Measurements from ENCODE around the gene CTNND2.

DNA sequence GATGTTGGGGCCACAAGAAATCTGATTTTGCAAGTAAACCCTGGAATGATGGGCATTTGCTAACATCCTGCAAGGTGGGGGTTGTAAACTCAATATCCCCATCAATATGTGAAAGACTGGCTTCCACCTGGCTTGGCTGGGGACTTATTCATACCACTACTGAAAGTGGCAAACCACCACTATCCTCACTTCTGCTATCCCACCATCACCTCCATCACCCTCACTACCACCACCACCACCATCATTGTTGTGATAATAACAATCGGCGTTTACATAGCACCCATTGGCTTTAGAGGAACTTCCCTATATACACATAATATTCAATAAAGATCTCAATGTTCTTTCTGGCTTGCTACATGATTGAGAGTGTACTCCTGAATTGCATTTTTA, 918.5 kb downstream of the CTNND2 start:
- TF ChIP-seq, protein P1, sequence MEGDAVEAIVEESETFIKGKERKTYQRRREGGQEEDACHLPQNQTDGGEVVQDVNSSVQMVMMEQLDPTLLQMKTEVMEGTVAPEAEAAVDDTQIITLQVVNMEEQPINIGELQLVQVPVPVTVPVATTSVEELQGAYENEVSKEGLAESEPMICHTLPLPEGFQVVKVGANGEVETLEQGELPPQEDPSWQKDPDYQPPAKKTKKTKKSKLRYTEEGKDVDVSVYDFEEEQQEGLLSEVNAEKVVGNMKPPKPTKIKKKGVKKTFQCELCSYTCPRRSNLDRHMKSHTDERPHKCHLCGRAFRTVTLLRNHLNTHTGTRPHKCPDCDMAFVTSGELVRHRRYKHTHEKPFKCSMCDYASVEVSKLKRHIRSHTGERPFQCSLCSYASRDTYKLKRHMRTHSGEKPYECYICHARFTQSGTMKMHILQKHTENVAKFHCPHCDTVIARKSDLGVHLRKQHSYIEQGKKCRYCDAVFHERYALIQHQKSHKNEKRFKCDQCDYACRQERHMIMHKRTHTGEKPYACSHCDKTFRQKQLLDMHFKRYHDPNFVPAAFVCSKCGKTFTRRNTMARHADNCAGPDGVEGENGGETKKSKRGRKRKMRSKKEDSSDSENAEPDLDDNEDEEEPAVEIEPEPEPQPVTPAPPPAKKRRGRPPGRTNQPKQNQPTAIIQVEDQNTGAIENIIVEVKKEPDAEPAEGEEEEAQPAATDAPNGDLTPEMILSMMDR (IDR thresholded peaks at IDR 0.05 in 2 of 3, conservative IDR thresholded peaks at IDR 0.05 in 1 of 3; ENCODE audit: control insufficient read depth in 2 of 3, extremely low read depth in 1 of 3, insufficient read depth in 1 of 3, low read depth in 3 of 3, low read length in 3 of 3), result no peak
- TF ChIP-seq, protein P2, sequence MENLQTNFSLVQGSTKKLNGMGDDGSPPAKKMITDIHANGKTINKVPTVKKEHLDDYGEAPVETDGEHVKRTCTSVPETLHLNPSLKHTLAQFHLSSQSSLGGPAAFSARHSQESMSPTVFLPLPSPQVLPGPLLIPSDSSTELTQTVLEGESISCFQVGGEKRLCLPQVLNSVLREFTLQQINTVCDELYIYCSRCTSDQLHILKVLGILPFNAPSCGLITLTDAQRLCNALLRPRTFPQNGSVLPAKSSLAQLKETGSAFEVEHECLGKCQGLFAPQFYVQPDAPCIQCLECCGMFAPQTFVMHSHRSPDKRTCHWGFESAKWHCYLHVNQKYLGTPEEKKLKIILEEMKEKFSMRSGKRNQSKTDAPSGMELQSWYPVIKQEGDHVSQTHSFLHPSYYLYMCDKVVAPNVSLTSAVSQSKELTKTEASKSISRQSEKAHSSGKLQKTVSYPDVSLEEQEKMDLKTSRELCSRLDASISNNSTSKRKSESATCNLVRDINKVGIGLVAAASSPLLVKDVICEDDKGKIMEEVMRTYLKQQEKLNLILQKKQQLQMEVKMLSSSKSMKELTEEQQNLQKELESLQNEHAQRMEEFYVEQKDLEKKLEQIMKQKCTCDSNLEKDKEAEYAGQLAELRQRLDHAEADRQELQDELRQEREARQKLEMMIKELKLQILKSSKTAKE (IDR thresholded peaks at IDR 0.05; ENCODE audit: low read depth, poor library complexity, severe bottlenecking), result no peak
- TF ChIP-seq CEBPB (IDR thresholded peaks at IDR 0.05; ENCODE audit: borderline replicate concordance in 1 of 2, low read depth in 2 of 2, low read length in 2 of 2) (no peak), KDM1A (IDR thresholded peaks at IDR 0.05; ENCODE audit: borderline replicate concordance) (no peak), TBL1XR1 (IDR thresholded peaks at IDR 0.05; ENCODE audit: low read depth, low read length) (no peak), JUNB (IDR thresholded peaks at IDR 0.05) (0 out of 2 replicates have a peak, but pooled peaks have one; percentile 14), SRF (IDR thresholded peaks at IDR 0.05; ENCODE audit: low read depth in 2 of 2, low read length in 2 of 2) (no peak), RUNX3 (IDR thresholded peaks at IDR 0.05; ENCODE audit: low read length) (peak; percentile 48; the same call in 1 of the 2 replicates), POLR2AphosphoS2 (IDR thresholded peaks at IDR 0.05; ENCODE audit: low read depth, low read length) (no peak)

Data from GM12878 (cell line).